Skeletal muscle tissue (tissue), 4 donors: ENCODE data around the gene CDK10. TPM values are rescaled to one million over a fixed set of nuclear protein-coding genes. Genes with fewer than 3 reads are reported as not detected.

Experiments
- H3K27ac ChIP-seq: one replicate; pipeline ENCODE4 v1.7.0; 2013; ENCODE audit warnings: mild to moderate bottlenecking, low read depth, low read length, inconsistent platforms
- H3K27me3 ChIP-seq, 3 donors: one replicate each; pipeline ENCODE4 v1.7.0; 2013; ENCODE audit warnings: low read length in 3 of 3; ENCODE audit not compliant: control insufficient read depth in 3 of 3, insufficient read depth in 3 of 3
- H3K36me3 ChIP-seq, 3 donors: one replicate each; pipeline ENCODE4 v1.7.0; 2013; ENCODE audit warnings: low read length in 3 of 3; ENCODE audit not compliant: control insufficient read depth in 3 of 3, insufficient read depth in 3 of 3
- H3K4me1 ChIP-seq, 3 donors: one replicate each; pipeline ENCODE4 v1.7.0; 2013; ENCODE audit warnings: low read length in 3 of 3, mild to moderate bottlenecking in 3 of 3; ENCODE audit not compliant: control insufficient read depth in 3 of 3, insufficient read depth in 3 of 3
- H3K4me3 ChIP-seq, 3 donors: one replicate each; pipeline ENCODE4 v1.7.0; 2013; ENCODE audit warnings: low read length in 3 of 3
- H3K9ac ChIP-seq, 3 donors: one replicate each; pipeline ENCODE4 v1.7.0; 2013; ENCODE audit warnings: low read length in 3 of 3, mild to moderate bottlenecking in 3 of 3, moderate library complexity in 2 of 3, low read depth in 1 of 3
- H3K9me3 ChIP-seq, 3 donors: one replicate each; pipeline ENCODE4 v1.7.0; 2013; ENCODE audit warnings: low read length in 3 of 3; ENCODE audit not compliant: control insufficient read depth in 3 of 3
- total RNA-seq: library from RNA; depleted of rRNA; stranded (reverse); fragments of >200 nt; gene quantifications from one replicate; pipeline ENCODE4 v1.2.3, GENCODE V29; 2014
- donor health status: Osteomylitis.

Gene CDK10
- total RNA-seq, 1 donor from 2014 or later = 17.7 TPM

GRCh38 chr16:89739383-89739782, 52.9 kb downstream of the CDK10 start:
- Histone ChIP-seq H3K36me3 (peaks cover 48 to 63% (median 52%) of the 10 kb centered on the region in 3 donors), H3K9ac (no peak overlapping the region), H3K4me1 (no peaks in the 10 kb centered on the region), H3K27me3 (no peaks in the 10 kb centered on the region), H3K4me3 (no peak overlapping the region), H3K27ac (no peak overlapping the region), H3K9me3 (no peaks in the 10 kb centered on the region)

- Histone ChIP-seq H3K27ac (no peak overlapping the region), H3K27me3 (no peaks in the 10 kb centered on the region), H3K36me3 (peaks cover 34 to 42% (median 36%) of the 10 kb centered on the region in 3 donors), H3K9ac (no peak overlapping the region), H3K4me1 (no peaks in the 10 kb centered on the region), H3K4me3 (no peak overlapping the region), H3K9me3 (no peaks in the 10 kb centered on the region)
Measured at GRCh38 chr16:89741342-89742014, 55.0 kb downstream of the CDK10 start.

GRCh38 chr16:89742948-89743347, 56.5 kb downstream of the CDK10 start:
- Histone ChIP-seq H3K36me3 (peaks cover 22 to 28% (median 24%) of the 10 kb centered on the region in 3 donors), H3K9me3 (no peaks in the 10 kb centered on the region), H3K4me3 (no peak overlapping the region), H3K27me3 (no peaks in the 10 kb centered on the region), H3K4me1 (no peaks in the 10 kb centered on the region), H3K27ac (no peak overlapping the region), H3K9ac (no peak overlapping the region)

GRCh38 chr16:89744813-89745212, 58.3 kb downstream of the CDK10 start:
- no peaks in the 10 kb centered on the region for H3K9me3 ChIP-seq
- H3K27ac ChIP-seq = no peak overlapping the region
- peaks cover 3 to 10% (median 6%) of the 10 kb centered on the region in 3 donors for H3K36me3 ChIP-seq
- no peak overlapping the region for H3K4me3 ChIP-seq
- no peaks in the 10 kb centered on the region for H3K4me1 ChIP-seq
- no peak overlapping the region for H3K9ac ChIP-seq
- H3K27me3 ChIP-seq = no peaks in the 10 kb centered on the region

Other genes starting within 250 kb of the CDK10 start
- gene ANKRD11, start 196.1 kb upstream of the CDK10 start, total RNA-seq = 21.4 TPM
- gene SPG7, start 178.3 kb upstream of the CDK10 start, total RNA-seq = 83.0 TPM
- gene RPL13, start 126.0 kb upstream of the CDK10 start, total RNA-seq = 2,337 TPM
- gene CPNE7, start 110.9 kb upstream of the CDK10 start, total RNA-seq = not detected
- not detected for gene DPEP1, start 73.0 kb upstream of the CDK10 start, total RNA-seq
- gene CHMP1A, start 29.0 kb upstream of the CDK10 start, total RNA-seq = 40.2 TPM
- 2.1 TPM for gene SPATA33, start 28.9 kb upstream of the CDK10 start, total RNA-seq
- gene SPATA2L, start 15.0 kb downstream of the CDK10 start, total RNA-seq = 6.8 TPM
- 3.1 TPM for gene VPS9D1, start 34.2 kb downstream of the CDK10 start, total RNA-seq
- 15.1 TPM for gene ZNF276, start 34.8 kb downstream of the CDK10 start, total RNA-seq
- 9.9 TPM for gene FANCA, start 130.0 kb downstream of the CDK10 start, total RNA-seq
- gene SPIRE2, start 141.8 kb downstream of the CDK10 start, total RNA-seq = 2.1 TPM
- gene TCF25, start 186.9 kb downstream of the CDK10 start, total RNA-seq = 121 TPM
- gene MC1R, start 232.2 kb downstream of the CDK10 start, total RNA-seq = 0.52 TPM
- 18.3 TPM for gene TUBB3, start 236.7 kb downstream of the CDK10 start, total RNA-seq